ENCODE measurements around the gene TSPYL6. TPM values are rescaled to one million over a fixed set of nuclear protein-coding genes. Genes with fewer than 3 reads are reported as not detected.

Gene TSPYL6
- total RNA-seq, 2 donors from 2014 or later = not detected

GRCh38 chr2:54261537-54261936 is 5.5 kb upstream of the TSPYL6 start:
- Histone ChIP-seq H3K9ac (ENCODE audit: extremely low read depth, low read length, poor library complexity, severe bottlenecking) (no peak overlapping the region), H3K4me1 (ENCODE audit: control insufficient read depth, insufficient read depth, low read length) (no peaks in the 10 kb centered on the region), H3K27me3 (ENCODE audit: control insufficient read depth, insufficient read depth, low read length, poor library complexity, severe bottlenecking) (no peaks in the 10 kb centered on the region), H3K4me3 (ENCODE audit: low read length) (no peak overlapping the region), H3K9me3 (ENCODE audit: control insufficient read depth, low read length) (peaks cover 8% of the 10 kb centered on the region), H3K27ac (ENCODE audit: low read depth, low read length) (no peak overlapping the region), H3K36me3 (ENCODE audit: control insufficient read depth, insufficient read depth, low read length) (no peaks in the 10 kb centered on the region)
- no peak for TF ChIP-seq CTCF (conservative IDR thresholded peaks at IDR 0.05)
- no peak overlapping the region for H3K4me3 Mint-ChIP-seq
- H3K27ac Mint-ChIP-seq = no peak overlapping the region
- H3K4me1 Mint-ChIP-seq = no peaks in the 10 kb centered on the region
- 90 to 94% methylated on average over 2 of the region's 2 CpGs for WGBS, 2 experiments (ENCODE audit: insufficient coverage in 1 of 2, insufficient read length in 1 of 2)
- peaks cover 4% of the 10 kb centered on the region for H3K27me3 Mint-ChIP-seq (ENCODE audit: insufficient read depth)
- peaks cover 20% of the 10 kb centered on the region for H3K9me3 Mint-ChIP-seq
- no peaks in the 10 kb centered on the region for H3K36me3 Mint-ChIP-seq (ENCODE audit: low read depth)
- DNase-seq = no peak

- no peak for DNase-seq
- Histone ChIP-seq H3K4me1 (ENCODE audit: control insufficient read depth, insufficient read depth, low read length) (no peaks in the 10 kb centered on the region), H3K9ac (ENCODE audit: extremely low read depth, low read length, poor library complexity, severe bottlenecking) (no peak overlapping the region), H3K27ac (ENCODE audit: low read depth, low read length) (no peak overlapping the region), H3K36me3 (ENCODE audit: control insufficient read depth, insufficient read depth, low read length) (no peaks in the 10 kb centered on the region), H3K9me3 (ENCODE audit: control insufficient read depth, low read length) (peaks cover 3% of the 10 kb centered on the region), H3K27me3 (ENCODE audit: control insufficient read depth, insufficient read depth, low read length, poor library complexity, severe bottlenecking) (no peaks in the 10 kb centered on the region), H3K4me3 (ENCODE audit: low read length) (no peak overlapping the region)
- no peaks in the 10 kb centered on the region for H3K4me1 Mint-ChIP-seq
- peaks cover 16% of the 10 kb centered on the region for H3K9me3 Mint-ChIP-seq
- H3K4me3 Mint-ChIP-seq = no peak overlapping the region
- H3K36me3 Mint-ChIP-seq (ENCODE audit: low read depth) = no peaks in the 10 kb centered on the region
- peaks cover 4% of the 10 kb centered on the region for H3K27me3 Mint-ChIP-seq (ENCODE audit: insufficient read depth)
- H3K27ac Mint-ChIP-seq = no peak overlapping the region
- 92 to 100% methylated on average over 2 of the region's 2 CpGs for WGBS, 2 experiments (ENCODE audit: insufficient coverage in 1 of 2, insufficient read length in 1 of 2)
- no peak for TF ChIP-seq CTCF (conservative IDR thresholded peaks at IDR 0.05)
Observed at GRCh38 chr2:54260241-54260595, 4.2 kb upstream of the TSPYL6 start.

GRCh38 chr2:54259413-54260240 is 3.6 kb upstream of the TSPYL6 start:
- DNase-seq = no peak
- H3K27me3 ChIP-seq (ENCODE audit: control insufficient read depth, insufficient read depth, low read length, poor library complexity, severe bottlenecking) = no peaks in the 10 kb centered on the region
- H3K4me1 ChIP-seq (ENCODE audit: control insufficient read depth, insufficient read depth, low read length) = no peaks in the 10 kb centered on the region
- H3K9ac ChIP-seq (ENCODE audit: extremely low read depth, low read length, poor library complexity, severe bottlenecking) = no peak overlapping the region
- 89 to 91% methylated on average over 6 of the region's 6 CpGs for WGBS, 2 experiments (ENCODE audit: insufficient coverage in 1 of 2, insufficient read length in 1 of 2)
- H3K9me3 ChIP-seq (ENCODE audit: control insufficient read depth, low read length) = no peaks in the 10 kb centered on the region
- H3K27ac ChIP-seq (ENCODE audit: low read depth, low read length) = no peak overlapping the region
- no peak for TF ChIP-seq CTCF (conservative IDR thresholded peaks at IDR 0.05)
- no peak overlapping the region for H3K27ac Mint-ChIP-seq
- H3K36me3 Mint-ChIP-seq (ENCODE audit: low read depth) = no peaks in the 10 kb centered on the region
- H3K36me3 ChIP-seq (ENCODE audit: control insufficient read depth, insufficient read depth, low read length) = no peaks in the 10 kb centered on the region
- no peak overlapping the region for H3K4me3 Mint-ChIP-seq
- H3K9me3 Mint-ChIP-seq = peaks cover 10% of the 10 kb centered on the region
- H3K27me3 Mint-ChIP-seq (ENCODE audit: insufficient read depth) = peaks cover 4% of the 10 kb centered on the region
- H3K4me1 Mint-ChIP-seq = no peaks in the 10 kb centered on the region
- H3K4me3 ChIP-seq (ENCODE audit: low read length) = no peak overlapping the region

Measured in endodermal cell (in vitro differentiated cells).